ENCODE measurements around the gene HRAS. TPM values are rescaled to one million over a fixed set of nuclear protein-coding genes. Genes with fewer than 3 reads are reported as not detected.
A peak's percentile ranks its signal among the peaks of the same experiment; 100 is the strongest.

HRAS gene
- total RNA-seq, 2 experiments from 2014 or later = 45.1 to 52.5 TPM

DNA sequence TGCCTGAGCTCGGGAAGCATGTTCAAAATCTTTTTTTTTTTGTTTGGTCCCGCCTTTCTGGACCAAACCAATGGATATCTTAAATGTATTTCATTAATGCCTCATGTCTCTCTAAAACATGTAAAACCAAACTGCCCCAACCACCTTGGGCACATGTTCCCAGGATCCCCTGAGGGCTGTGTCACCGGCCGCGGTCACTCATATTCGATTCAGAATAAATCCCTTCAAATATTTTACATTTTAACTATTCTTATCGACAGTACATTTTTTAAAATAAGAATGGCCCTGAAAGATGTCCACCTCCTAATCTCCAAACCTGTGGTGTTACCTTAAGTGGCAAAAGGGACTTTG is 30.4 kb downstream of the HRAS start:
- Mint-ChIP-seq H3K4me1 (peaks cover 43% of the 10 kb centered on the region), H3K27me3 (no peaks in the 10 kb centered on the region), H3K36me3 (ENCODE audit: low read depth) (peaks cover 24% of the 10 kb centered on the region), H3K4me3 (peak overlapping the region; percentile 95), H3K9me3 (no peaks in the 10 kb centered on the region), H3K27ac (peak overlapping the region; percentile 99)
- no peak for DNase-seq
- CTCF ChIA-PET = interaction anchor here (1.3 to 2.3 kb wide), 3 partner anchors 14 to 57 kb away, joined by 4 to 10 read pairs (median 9); partner anchors contain the start of gene PTDSS2
- POLR2A ChIA-PET = interaction anchor here (1.1 to 4.9 kb wide), 8 partner anchors 13 to 187 kb away, joined by 3 to 56 read pairs (median 4); partner anchors contain the start of genes HRAS, PTDSS2 and SIGIRR

DNA sequence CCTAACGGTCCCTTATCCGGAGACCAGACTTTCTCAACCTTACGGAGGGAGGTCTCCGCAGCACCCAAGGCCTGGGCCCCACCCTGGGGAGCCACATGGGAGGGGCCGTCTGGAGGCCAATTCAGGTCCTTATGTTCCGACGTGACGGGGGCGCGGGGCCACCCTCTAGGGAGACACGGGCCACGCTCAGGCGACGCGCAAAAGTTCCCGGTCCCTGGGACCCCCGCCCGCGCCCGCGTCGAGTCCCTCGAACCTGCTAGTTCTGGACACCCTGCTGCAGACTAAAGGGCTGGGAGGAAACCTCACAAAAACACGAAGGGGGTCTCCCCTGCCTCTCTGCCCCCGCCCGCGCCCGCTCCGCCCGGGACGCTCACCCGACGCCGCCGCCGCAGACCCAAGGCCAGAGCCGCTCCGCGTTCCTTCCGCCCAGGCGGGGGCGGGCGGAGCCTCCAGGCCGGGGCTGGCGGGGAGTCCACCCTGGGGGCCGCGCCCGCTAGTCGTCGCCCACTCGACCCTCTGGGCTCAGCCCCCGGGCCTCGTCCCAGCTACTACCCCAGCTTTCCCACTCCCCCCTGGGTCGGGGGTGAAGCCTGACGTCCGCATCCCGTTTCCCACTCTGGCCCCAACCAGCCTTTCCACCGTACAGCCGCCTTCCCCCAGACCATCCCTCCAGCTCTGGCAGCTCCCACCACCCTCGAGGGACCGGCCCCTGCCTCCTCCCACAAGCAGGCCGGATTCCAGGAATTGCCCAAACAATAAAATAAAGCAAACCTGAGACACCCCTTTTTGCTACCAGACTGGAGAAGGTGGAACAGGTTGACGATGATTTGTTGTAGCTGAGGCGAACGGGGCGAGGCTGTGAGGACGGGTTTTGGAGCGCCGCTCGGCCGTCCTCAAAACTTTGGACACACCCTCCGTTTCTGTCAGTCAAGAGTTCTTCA is 31.1 kb downstream of the HRAS start:
- Mint-ChIP-seq H3K36me3 (ENCODE audit: low read depth) (peaks cover 23% of the 10 kb centered on the region), H3K4me1 (peaks cover 43% of the 10 kb centered on the region), H3K4me3 (peak overlapping the region; percentile 95), H3K27me3 (no peaks in the 10 kb centered on the region), H3K9me3 (no peaks in the 10 kb centered on the region), H3K27ac (peak overlapping the region; percentile 99)
- POLR2A ChIA-PET = interaction anchor here (1.2 to 4.9 kb wide), 10 partner anchors 31 to 187 kb away, joined by 3 to 56 read pairs (median 6); partner anchors contain the start of genes ANO9, HRAS, PTDSS2 and SIGIRR
- DNase-seq = peak; percentile 29
- CTCF ChIA-PET = interaction anchor here (1.3 to 2.3 kb wide), 3 partner anchors 14 to 56 kb away, joined by 4 to 10 read pairs (median 9); partner anchors contain the start of gene PTDSS2

DNA sequence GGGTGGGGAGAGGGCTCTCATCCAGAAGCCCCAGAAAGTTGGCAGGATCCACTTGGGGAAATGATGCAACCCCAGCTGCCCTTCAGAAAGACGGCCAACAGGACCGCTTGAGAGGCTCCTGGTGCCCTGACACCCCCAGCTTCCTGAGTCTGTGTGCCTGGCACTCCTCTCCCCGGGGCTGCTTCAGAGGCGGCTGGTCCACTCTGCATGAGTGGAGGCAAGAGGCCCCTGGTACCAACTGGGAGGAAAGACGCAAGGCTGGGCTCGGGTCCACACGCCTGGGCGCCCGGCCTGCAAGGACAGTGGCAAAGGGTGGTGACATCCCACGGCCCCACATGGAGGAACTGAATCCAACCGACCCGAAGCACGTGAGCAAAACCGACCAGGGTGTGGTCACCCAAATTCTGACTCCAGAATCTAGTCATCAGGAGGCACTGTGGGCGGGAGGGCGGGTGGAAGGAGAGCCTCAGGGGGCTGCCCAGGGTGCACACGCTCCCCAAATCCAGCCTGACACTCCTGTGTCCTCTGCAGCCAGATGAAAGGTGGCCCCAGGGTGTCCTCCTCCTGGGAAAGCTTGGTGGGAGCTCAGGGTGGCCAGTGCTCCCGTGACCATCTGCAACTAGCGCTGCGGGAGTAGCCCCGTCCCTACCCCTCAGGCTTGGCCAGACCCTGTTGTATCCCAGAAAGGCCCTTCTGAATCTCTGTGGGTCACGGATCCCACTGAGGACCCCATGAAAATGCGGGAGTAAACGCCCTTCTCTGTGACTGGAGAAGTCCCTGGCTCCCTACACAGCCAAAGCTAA is 32.0 kb downstream of the HRAS start:
- Mint-ChIP-seq H3K27me3 (no peaks in the 10 kb centered on the region), H3K4me1 (peaks cover 43% of the 10 kb centered on the region), H3K27ac (peak overlapping the region; percentile 85), H3K4me3 (peak overlapping the region; percentile 95), H3K9me3 (no peaks in the 10 kb centered on the region), H3K36me3 (ENCODE audit: low read depth) (peaks cover 28% of the 10 kb centered on the region)
- peak; percentile 72 for DNase-seq
- ChIA-PET POLR2A (interaction anchor here (1.0 to 4.9 kb wide), 9 partner anchors 32 to 186 kb away, joined by 3 to 56 read pairs (median 6); partner anchors contain the start of genes ANO9, HRAS, PTDSS2 and SIGIRR), CTCF (interaction anchor here (2.2 to 2.3 kb wide), 2 partner anchors 15 to 53 kb away, joined by 9 to 10 read pairs; partner anchors contain the start of gene PTDSS2)

DNA sequence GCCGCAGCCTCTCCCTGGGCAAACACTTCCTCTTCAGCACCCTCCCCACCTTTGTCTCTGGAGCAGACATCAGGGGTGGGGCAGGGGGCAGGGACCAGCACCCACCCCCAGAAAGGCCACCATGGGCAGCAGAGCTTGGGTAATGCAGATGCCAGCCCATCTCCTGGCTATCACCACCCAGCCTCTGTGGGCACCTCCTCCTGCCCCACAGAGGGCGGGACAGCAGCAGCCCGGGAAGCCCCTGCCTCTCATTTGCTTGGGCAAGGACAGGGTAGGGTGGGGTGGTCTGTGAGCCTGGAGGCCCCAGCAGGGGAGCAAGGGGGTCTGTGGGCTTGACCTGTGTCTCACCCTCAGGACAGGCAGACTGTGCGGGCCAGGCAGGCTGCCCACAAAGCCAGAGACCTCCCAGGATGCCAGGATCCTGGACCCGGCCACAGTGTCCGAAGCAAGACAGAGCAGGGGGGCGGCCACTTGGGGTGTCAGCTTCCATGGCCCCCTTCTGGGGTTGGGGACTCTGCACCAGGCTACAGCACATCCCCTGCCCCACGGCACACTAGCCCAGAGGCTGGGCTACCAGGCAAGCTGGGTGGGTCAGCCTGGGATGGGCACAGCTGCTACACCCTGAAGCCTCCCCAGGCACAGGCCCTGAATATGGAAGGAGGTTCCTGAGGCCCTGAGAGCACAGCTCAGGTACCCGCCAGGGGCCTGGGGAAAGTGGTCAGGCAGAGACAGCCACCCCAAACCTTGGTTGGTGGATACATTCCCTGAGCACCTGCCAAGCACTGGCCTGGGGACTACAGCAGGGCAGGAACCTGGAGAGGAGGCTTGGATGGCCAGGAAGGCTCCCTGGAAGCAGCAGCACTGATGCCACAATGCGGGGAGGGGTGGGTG is 32.8 kb downstream of the HRAS start:
- no peak for DNase-seq
- ChIA-PET POLR2A (interaction anchor here (1.0 to 4.9 kb wide), 6 partner anchors 33 to 147 kb away, joined by 3 to 56 read pairs (median 6); partner anchors contain the start of genes ANO9 and PTDSS2), CTCF (no interaction called here)
- Mint-ChIP-seq H3K9me3 (no peaks in the 10 kb centered on the region), H3K4me3 (no peak overlapping the region), H3K4me1 (peaks cover 41% of the 10 kb centered on the region), H3K27ac (peak overlapping the region; percentile 81), H3K27me3 (no peaks in the 10 kb centered on the region), H3K36me3 (ENCODE audit: low read depth) (peaks cover 36% of the 10 kb centered on the region)

- Mint-ChIP-seq H3K36me3 (ENCODE audit: low read depth) (peaks cover 43% of the 10 kb centered on the region), H3K4me1 (peaks cover 46% of the 10 kb centered on the region), H3K27ac (peak overlapping the region; percentile 31), H3K27me3 (no peaks in the 10 kb centered on the region), H3K4me3 (no peak overlapping the region), H3K9me3 (no peaks in the 10 kb centered on the region)
- no peak for DNase-seq
- CTCF ChIA-PET = no interaction called here
- POLR2A ChIA-PET = interaction anchor here (1.5 kb wide), 1 partner anchor 52 kb away, joined by 9 read pairs; the partner anchor contains the start of gene PTDSS2
Observed at GRCh38 chr11:501683-502287, 33.6 kb downstream of the HRAS start.

DNA sequence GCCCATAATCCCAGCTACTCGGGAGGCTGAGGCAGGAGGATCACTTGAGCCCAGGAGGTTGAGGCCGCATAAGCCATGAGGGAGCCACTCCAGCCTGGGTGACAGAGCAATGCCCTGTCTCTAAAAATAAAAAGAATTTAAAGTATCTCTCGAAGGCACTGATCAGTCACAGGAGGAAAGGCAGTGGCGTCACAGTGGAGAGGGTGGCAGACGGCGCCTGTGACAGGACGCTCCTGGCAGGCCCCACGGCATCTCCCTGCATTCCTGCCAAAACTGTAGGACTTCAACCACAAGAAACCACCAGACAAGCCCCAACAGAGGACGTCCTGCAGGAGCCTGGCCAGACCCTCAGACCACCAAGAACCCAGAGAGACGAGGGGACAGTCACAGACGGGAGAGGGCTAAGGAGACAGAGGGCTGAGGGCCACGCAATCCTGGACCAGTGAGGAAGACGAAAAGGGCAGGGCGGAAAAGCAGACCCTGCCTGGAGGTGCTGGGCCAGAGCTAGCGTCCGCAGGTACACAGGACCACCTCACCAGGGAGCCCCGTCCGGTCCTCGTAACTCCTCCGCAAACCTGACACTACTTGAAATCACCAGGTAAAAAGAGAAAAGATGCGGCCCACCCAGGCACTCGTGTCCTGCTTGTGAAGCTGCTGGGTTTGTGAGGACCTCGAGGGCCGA is 34.2 kb downstream of the HRAS start:
- H3K27me3 Mint-ChIP-seq = no peaks in the 10 kb centered on the region
- H3K36me3 Mint-ChIP-seq (ENCODE audit: low read depth) = peaks cover 42% of the 10 kb centered on the region
- H3K4me3 Mint-ChIP-seq = no peak overlapping the region
- no peaks in the 10 kb centered on the region for H3K9me3 Mint-ChIP-seq
- ChIA-PET CTCF (no interaction called here), POLR2A (interaction anchor here (1.5 kb wide), 1 partner anchor 52 kb away, joined by 9 read pairs; the partner anchor contains the start of gene PTDSS2)
- H3K4me1 Mint-ChIP-seq = peaks cover 45% of the 10 kb centered on the region
- no peak overlapping the region for H3K27ac Mint-ChIP-seq
- DNase-seq = no peak

DNA sequence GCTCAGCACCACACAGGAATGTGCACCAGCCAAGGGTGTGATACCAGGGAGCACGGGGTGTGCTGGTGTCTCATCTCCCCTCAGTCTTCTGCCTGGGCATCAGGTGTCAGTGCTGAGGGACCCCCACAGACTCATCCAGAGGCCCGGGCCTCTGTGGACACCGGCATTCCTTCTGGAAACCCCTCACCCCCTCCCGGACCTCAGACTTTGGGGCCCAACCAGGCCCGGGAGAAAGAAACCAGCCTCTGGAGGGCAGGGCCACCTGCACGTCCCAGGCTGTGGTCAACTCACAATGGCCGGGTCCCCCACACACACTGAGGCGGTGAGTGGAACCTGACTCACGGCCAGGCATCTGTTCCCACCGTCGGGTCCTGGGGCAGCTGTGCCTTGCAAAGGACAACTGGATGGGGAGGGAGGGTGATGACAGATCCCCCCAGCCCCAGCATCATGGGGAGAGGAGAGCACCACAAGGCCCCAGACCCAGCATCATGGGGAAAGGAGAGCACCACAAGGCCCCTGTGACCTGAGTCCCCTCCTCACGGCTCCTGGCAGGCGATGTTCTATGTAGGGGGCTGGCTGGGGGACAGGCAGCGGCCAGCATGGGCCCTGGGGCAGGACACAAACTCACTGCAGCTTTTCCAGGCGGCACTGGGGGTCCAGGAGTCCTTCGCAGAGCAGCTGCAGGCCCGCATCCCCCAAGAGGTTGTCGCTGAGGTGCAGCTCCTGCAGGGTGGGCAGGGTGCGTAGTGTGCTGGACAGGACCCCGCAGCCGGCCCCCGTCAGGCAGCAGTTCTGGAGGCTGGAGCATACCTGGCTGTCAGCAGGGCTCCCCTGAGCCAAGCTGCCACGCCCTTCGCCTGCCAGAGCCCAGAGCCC is 35.9 kb downstream of the HRAS start:
- Mint-ChIP-seq H3K4me3 (no peak overlapping the region), H3K4me1 (peaks cover 33% of the 10 kb centered on the region), H3K9me3 (no peaks in the 10 kb centered on the region), H3K36me3 (ENCODE audit: low read depth) (peaks cover 48% of the 10 kb centered on the region), H3K27me3 (no peaks in the 10 kb centered on the region), H3K27ac (no peak overlapping the region)
- CTCF ChIA-PET = no interaction called here
- POLR2A ChIA-PET = interaction anchor here (1.1 kb wide), 2 partner anchors 7 to 43 kb away, joined by 3 to 5 read pairs; partner anchors contain the start of gene RNH1
- DNase-seq = no peak

DNA sequence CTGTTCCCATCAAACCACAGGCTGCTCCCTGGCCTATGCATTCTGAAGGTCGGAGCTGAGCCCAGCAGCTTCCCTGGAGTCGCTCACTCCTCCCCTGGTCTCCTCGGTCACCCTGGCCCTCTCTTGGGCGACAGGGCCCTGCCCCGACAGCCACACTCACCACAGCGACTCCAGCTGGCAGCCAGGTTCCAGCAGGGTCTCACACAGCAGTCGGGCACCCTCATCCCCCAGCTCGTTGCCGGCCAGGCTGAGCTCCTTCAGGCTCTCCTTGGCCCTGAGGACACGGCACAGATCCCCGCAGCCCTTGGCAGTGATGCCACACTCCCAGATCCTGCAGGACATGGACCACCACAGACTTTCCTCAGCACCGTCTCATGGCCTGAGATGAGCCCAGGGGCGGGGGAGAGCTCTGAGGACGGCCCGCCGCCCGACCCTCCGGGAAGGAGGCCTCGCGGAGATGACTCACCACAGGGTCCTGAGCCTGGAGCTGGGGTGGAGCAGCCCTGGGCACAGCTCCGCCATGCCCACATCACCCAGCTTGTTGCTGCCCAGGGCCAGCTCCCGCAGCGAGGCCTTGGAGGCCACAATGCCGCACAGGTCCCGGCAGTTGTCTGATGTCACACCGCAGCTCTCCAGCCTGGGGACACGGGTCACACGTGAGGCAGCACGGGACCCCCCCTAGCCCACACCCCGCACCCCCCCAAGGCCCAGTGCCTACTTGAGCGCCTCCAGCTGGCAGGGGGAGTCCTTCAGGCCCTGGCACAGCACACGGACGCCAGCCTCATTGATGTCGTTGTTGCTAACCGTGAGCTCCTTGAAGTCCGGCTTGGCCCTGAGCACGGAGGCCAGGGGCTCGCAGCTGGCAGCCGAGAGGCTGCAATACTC is 36.8 kb downstream of the HRAS start:
- H3K36me3 Mint-ChIP-seq (ENCODE audit: low read depth) = peaks cover 51% of the 10 kb centered on the region
- H3K4me1 Mint-ChIP-seq = peaks cover 29% of the 10 kb centered on the region
- no peaks in the 10 kb centered on the region for H3K27me3 Mint-ChIP-seq
- ChIA-PET POLR2A (interaction anchor here (1.1 kb wide), 1 partner anchor 8 kb away, joined by 5 read pairs; the partner anchor contains the start of gene RNH1), CTCF (no interaction called here)
- no peaks in the 10 kb centered on the region for H3K9me3 Mint-ChIP-seq
- no peak overlapping the region for H3K4me3 Mint-ChIP-seq
- DNase-seq = no peak
- H3K27ac Mint-ChIP-seq = no peak overlapping the region

DNA sequence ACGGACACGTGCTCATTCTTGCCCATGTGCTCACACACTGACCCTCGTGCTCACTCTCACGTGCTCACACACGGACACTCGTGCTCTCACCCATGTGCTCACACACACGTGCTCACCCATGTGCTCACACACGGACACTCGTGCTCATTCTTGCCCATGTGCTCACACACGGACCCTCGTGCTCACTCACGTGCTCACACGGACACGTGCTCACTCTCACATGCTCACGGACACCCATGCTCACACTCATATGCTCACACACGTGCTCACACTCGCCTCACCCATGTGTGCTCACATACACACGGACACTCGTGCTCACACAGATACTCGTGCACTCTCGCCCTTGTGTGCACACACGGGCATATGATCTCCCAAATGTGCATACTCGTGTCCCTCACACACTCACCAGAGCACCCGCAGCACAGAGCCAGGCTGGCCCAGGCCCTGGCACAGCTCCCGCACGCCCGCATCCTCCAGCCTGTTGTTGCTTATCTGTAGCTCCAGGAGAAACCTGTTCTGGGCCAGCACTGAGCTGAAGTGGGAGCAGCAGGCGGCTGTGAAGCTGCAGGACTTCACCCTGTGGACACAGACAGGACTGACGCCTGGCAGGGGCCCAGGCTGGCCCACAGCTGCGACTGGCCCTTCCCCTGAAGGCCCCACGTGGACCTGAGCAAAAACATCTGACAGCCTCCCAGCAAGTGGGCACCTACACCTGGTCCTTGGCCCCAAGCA is 37.6 kb downstream of the HRAS start:
- H3K27me3 Mint-ChIP-seq = no peaks in the 10 kb centered on the region
- H3K36me3 Mint-ChIP-seq (ENCODE audit: low read depth) = peaks cover 51% of the 10 kb centered on the region
- ChIA-PET CTCF (no interaction called here), POLR2A (interaction anchor here (1.1 kb wide), 1 partner anchor 9 kb away, joined by 5 read pairs; the partner anchor contains the start of gene RNH1)
- H3K4me1 Mint-ChIP-seq = peaks cover 22% of the 10 kb centered on the region
- H3K27ac Mint-ChIP-seq = peak overlapping the region; percentile 38
- H3K9me3 Mint-ChIP-seq = no peaks in the 10 kb centered on the region
- DNase-seq = no peak
- H3K4me3 Mint-ChIP-seq = no peak overlapping the region
